Measurements from ENCODE around the gene PHLDA1. TPM values are rescaled to one million over a fixed set of nuclear protein-coding genes. Genes with fewer than 3 reads are reported as not detected.

PHLDA1 gene
- total and polyA plus RNA-seq, 2 of the 4 experiments (the other 2 are of a cell fraction), result 27.8 to 32.4 TPM

DNA sequence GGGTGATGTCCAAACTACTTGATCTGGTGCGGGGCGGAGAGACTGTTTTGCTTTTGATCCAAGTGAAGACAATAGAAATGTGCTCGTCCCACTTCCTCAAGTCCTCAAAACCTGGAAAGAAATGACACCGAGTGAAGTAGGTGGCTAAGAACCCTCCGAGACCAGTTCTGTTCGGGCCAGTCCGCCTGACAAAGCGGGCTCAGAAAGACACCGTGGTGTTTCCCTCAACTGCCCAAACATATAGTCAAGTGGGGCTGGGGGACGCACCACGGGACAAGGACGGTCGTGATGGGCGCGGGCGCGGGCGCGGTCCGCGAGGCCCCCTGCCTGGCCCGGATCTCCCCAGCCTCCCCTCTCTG lies 1.6 kb downstream of the PHLDA1 start:
- peak overlapping the region; percentile 76 for H4K5ac ChIP-seq (ENCODE audit: low read depth, low read length)
- H3K27me3 ChIP-seq (ENCODE audit: control insufficient read depth, insufficient read depth, low read length), result no peaks in the 10 kb centered on the region
- H2BK120ac ChIP-seq (ENCODE audit: low read depth, low read length), result peak overlapping the region; percentile 84
- DNase-seq (peak; percentile 49), ATAC-seq (ENCODE audit: low read depth) (no peak)
- H3K9ac ChIP-seq (ENCODE audit: low read depth, low read length), result peak overlapping the region; percentile 100
- peaks cover 1% of the 10 kb centered on the region for H3K9me1 ChIP-seq (ENCODE audit: insufficient read depth, low read length)
- H3K4me1 ChIP-seq (ENCODE audit: control insufficient read depth, insufficient read depth, low read length), result peaks cover 4% of the 10 kb centered on the region
- H3K23ac ChIP-seq (ENCODE audit: low read depth, low read length), result peak overlapping the region; percentile 99
- no peak overlapping the region for H2BK15ac ChIP-seq (ENCODE audit: low read depth, low read length)
- H3K56ac ChIP-seq (ENCODE audit: extremely low read depth, insufficient read depth, low read length), result peak overlapping the region; percentile 99
- no TSS peak for BruUV-seq (replicated peaks)
- ChIA-PET POLR2A (ENCODE audit: unreplicated experiment) (interaction anchor here (0.6 kb wide), 1 partner anchor 53 kb away, joined by 9 read pairs; no protein-coding TSS in a partner anchor), CTCF (no interaction called here)
- intact Hi-C loops (cut with micrococcal nuclease), result loop anchor here (5.0 kb wide), 3 partner anchors 93 to 698 kb away; partner anchors contain the start of genes CAPS2 and GLIPR1L1
- H4K20me1 ChIP-seq (ENCODE audit: insufficient read depth, low read length), result peaks cover 33% of the 10 kb centered on the region
- peak overlapping the region; percentile 94 for H4K91ac ChIP-seq (ENCODE audit: insufficient read depth, low read depth, low read length)
- peak overlapping the region; percentile 90 for H2AK5ac ChIP-seq (ENCODE audit: low read depth, low read length)
- peak overlapping the region; percentile 63; the same call in 1 of the 2 replicates for H3K4me2 ChIP-seq (ENCODE audit: low read depth, low read length)
- peak overlapping the region; percentile 98 for H3K27ac ChIP-seq (ENCODE audit: insufficient read depth, low read length)
- TF ChIP-seq MAZ (IDR thresholded peaks at IDR 0.05; ENCODE audit: borderline replicate concordance, low read depth, low read length) (no peak), RAD21 (IDR thresholded peaks at IDR 0.05; ENCODE audit: low read length) (peak; percentile 1; the same call in 1 of the 2 replicates), CEBPB (IDR thresholded peaks at IDR 0.05; ENCODE audit: low read depth, low read length) (no peak), CHD1 (IDR thresholded peaks at IDR 0.05; ENCODE audit: low read depth, low read length) (peak; percentile 41; the same call in 1 of the 2 replicates), RFX5 (IDR thresholded peaks at IDR 0.05; ENCODE audit: low read depth, low read length) (no peak), RCOR1 (IDR thresholded peaks at IDR 0.05; ENCODE audit: insufficient replicate concordance, low read length) (no peak), POLR2A (IDR thresholded peaks at IDR 0.05; ENCODE audit: low read depth, low read length) (peak; percentile 65; the same call in 1 of the 2 replicates)
- H3K79me1 ChIP-seq (ENCODE audit: low read depth in 1 of 2, low read length in 2 of 2), result peaks cover under 1 to 29% of the 10 kb centered on the region in 2 experiments
- 0% methylated on average over 4 of the region's 22 CpGs; no CpG with 5 or more reads in 1 of the 2 experiments for WGBS, 2 experiments (ENCODE audit: extremely low coverage in 2 of 2, insufficient read length in 1 of 2)
- peak overlapping the region; percentile 94 for H2AK9ac ChIP-seq (replicated peaks; ENCODE audit: low read depth, low read length, poor library complexity)
- peak overlapping the region; percentile 99 for H3K4ac ChIP-seq (ENCODE audit: low read depth, low read length)
- H3K18ac ChIP-seq (ENCODE audit: low read depth, low read length), result peak overlapping the region; percentile 98
- H3K14ac ChIP-seq (replicated peaks; ENCODE audit: low read depth, low read length), result peak overlapping the region; percentile 100
- H3K9me3 ChIP-seq (ENCODE audit: control insufficient read depth, insufficient read depth, low read length), result no peaks in the 10 kb centered on the region
- dilution Hi-C loops (cut with HindIII; ENCODE audit: low sequenced_read_pairs, unreplicated experiment), result no loop called here
- H3K36me3 ChIP-seq (ENCODE audit: control insufficient read depth, insufficient read depth, low read length), result peaks cover 28% of the 10 kb centered on the region
- H4K8ac ChIP-seq (ENCODE audit: low read depth in 2 of 2, low read length in 2 of 2), result peak overlapping the region; percentile 45 to 66
- H2BK20ac ChIP-seq (ENCODE audit: low read depth, low read length), result 0 out of 2 replicates have a peak overlapping the region, but pooled peaks have one; percentile 9
- peak overlapping the region; percentile 98 for H3K4me3 ChIP-seq (ENCODE audit: insufficient read depth, low read depth, low read length)
- H2BK5ac ChIP-seq (ENCODE audit: low read depth, low read length, poor library complexity, severe bottlenecking), result peak overlapping the region; percentile 97
- peak overlapping the region; percentile 83 for H2AFZ ChIP-seq (replicated peaks; ENCODE audit: low read length, poor library complexity)
- in situ Hi-C loops (cut with MboI; ENCODE audit: low sequenced_read_pairs), result loop anchor here (5.0 to 25.0 kb wide), 3 partner anchors 213 to 693 kb away; partner anchors contain the start of genes CAPS2 and GLIPR1L1
